Subcutaneous abdominal adipose tissue (tissue), 5 donors: ENCODE results near the gene RAB8A.
"Not testable (repeated sequence)": the region's sequence is repeated elsewhere in the genome, so short reads cannot be mapped to it uniquely, and the experiment has no call there.

Source experiments
- H3K27ac ChIP-seq: one replicate; pipeline ENCODE4 v1.7.0; 2013; ENCODE audit warnings: low read depth, mild to moderate bottlenecking, inconsistent platforms, low read length, moderate library complexity
- H3K27me3 ChIP-seq, 5 donors: one replicate each; pipeline ENCODE4 v1.7.0; 2013; ENCODE audit warnings: low read length in 5 of 5, inconsistent platforms in 1 of 5; ENCODE audit not compliant: control insufficient read depth in 5 of 5, insufficient read depth in 4 of 5
- H3K36me3 ChIP-seq, 5 donors: one replicate each; pipeline ENCODE4 v1.7.0; 2013; ENCODE audit warnings: low read length in 5 of 5; ENCODE audit not compliant: control insufficient read depth in 5 of 5, insufficient read depth in 5 of 5
- H3K4me1 ChIP-seq, 5 donors: one replicate each; pipeline ENCODE4 v1.7.0; 2013; ENCODE audit warnings: low read length in 5 of 5, mild to moderate bottlenecking in 3 of 5, moderate library complexity in 1 of 5; ENCODE audit not compliant: control insufficient read depth in 5 of 5, insufficient read depth in 5 of 5
- H3K4me3 ChIP-seq, 5 donors: one replicate each; pipeline ENCODE4 v1.7.0; 2013; ENCODE audit warnings: low read length in 5 of 5, low read depth in 1 of 5
- H3K9ac ChIP-seq, 5 donors: one replicate each; pipeline ENCODE4 v1.7.0; 2013; ENCODE audit warnings: low read length in 5 of 5, mild to moderate bottlenecking in 4 of 5, moderate library complexity in 3 of 5
- H3K9me3 ChIP-seq, 5 donors: one replicate each; pipeline ENCODE4 v1.7.0; 2013; ENCODE audit warnings: low read length in 5 of 5; ENCODE audit not compliant: control insufficient read depth in 5 of 5
- donor health status: healthy.
- donor health status: healthy.
- donor health status: healthy.
- donor health status: healthy.
- donor health status: healthy.

RAB8A gene

DNA sequence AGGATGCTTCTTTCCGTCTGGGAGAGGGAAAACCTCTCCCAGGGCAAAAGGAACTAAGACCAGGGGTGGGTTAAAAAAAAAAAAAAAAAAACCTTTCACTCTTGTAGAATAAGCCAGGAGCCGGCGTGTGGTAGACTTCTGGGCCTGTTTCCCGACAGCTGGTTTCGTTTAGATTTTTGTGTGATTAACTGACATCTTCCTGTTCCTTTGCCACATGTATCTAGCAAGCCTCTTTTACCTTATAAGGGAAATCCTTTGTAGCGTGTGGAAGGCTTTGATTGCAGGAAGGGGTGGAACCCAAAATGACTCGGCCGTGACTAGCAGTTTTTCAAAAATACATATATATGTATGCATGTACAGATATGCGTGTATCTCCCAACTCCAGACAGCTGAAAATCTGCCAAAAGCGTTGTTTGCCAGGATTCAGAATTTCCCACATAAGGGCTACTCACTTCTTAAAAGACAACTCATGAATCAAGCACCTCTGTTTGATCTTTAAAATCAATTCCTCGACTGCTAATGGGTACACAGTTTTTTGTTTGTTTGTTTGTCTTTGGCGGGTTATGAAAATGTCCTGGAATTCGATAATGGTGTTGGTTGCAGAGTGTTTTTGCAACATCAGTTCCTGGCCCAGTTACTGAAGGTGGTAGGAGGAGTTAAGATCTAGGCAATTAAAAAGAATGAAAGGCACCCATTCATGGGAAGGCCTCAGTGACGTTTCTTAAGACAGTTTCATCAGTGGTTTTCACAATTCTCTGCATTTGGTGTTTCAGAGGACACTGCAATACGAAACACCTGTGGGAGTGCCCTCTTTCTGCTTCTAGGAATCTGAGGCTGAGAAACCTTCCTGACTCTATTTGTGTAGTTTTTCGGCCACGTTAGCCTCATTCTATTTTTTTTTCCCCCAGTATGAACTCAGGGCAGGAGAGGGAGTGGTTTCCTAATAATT lies 32.7 kb upstream of the RAB8A start:
- H3K9ac ChIP-seq = peak overlapping the region; percentile 63 to 80 (median 68)

DNA sequence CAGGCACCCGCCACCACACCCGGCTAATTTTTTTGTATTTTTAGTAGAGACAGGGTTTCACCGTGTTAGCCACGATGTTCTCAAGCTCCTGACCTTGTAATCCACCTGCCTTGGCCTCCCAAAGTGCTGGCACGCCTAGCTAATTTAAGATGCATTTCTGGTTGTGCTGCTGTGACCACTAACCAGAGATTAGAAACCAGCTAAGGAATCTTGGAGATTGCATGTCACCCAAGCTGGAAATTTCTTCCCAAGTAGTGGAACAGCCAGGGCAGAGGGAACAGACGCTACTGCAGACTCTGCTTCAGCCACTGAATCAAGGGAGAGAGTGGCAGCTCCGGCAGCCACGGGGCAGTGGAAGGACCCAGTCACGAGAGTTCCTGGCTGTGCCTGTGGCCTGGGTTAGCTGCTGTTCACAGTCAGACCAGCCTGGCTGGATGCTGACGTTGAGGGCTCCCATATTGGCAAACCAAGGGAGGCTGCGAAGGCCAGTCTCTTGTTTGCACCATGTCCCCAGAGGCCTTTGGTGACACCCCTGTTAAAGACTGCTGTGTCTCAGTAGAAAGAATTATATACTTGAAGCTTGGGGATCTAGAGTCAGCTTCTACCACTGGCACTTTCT lies 27.5 kb upstream of the RAB8A start:
- H3K27ac ChIP-seq = no peak overlapping the region
- H3K4me1 ChIP-seq = peaks cover 5 to 31% (median 8%) of the 10 kb centered on the region in 5 donors
- no peaks in the 10 kb centered on the region for H3K27me3 ChIP-seq
- H3K9me3 ChIP-seq = no peaks in the 10 kb centered on the region
- peaks cover 2 to 78% (median 68%) of the 10 kb centered on the region in 5 donors for H3K36me3 ChIP-seq
- no peak overlapping the region for H3K9ac ChIP-seq
- no peak overlapping the region for H3K4me3 ChIP-seq

More for the DNA sequence above, 32.7 kb upstream of the RAB8A start:
- no peaks in the 10 kb centered on the region for H3K27me3 ChIP-seq
- no peaks in the 10 kb centered on the region for H3K9me3 ChIP-seq
- peak overlapping the region; percentile 53 to 86 (median 84) for H3K4me3 ChIP-seq
- H3K27ac ChIP-seq = peak overlapping the region; percentile 97
- H3K4me1 ChIP-seq = peaks cover 7 to 44% (median 35%) of the 10 kb centered on the region in 5 donors
- H3K36me3 ChIP-seq = peaks cover 0 to 28% (median 27%) of the 10 kb centered on the region in 5 donors

DNA sequence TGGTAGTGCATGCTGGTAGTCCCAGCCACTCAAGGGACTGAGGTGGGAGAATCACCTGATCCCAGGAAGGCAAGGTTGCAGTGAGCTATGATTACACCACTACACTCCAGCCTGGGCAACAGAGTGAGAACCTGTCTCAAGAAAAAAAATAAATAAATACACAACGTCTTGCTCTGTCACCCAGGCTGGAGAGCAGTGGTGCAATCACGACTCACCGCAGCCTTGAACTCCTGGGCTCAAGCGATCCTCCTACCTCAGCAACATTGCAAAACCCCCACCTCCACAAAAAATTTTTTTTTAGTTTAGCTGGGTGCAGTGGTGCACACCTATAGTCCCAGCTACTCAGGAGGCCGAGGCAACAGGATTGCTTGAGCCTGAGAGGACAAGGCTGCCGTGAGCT lies 26.6 kb upstream of the RAB8A start:
- Histone ChIP-seq H3K4me3 (no peak overlapping the region), H3K9ac (no peak overlapping the region), H3K27me3 (no peaks in the 10 kb centered on the region), H3K9me3 (no peaks in the 10 kb centered on the region), H3K4me1 (peaks cover 3 to 23% (median 3%) of the 10 kb centered on the region in 5 donors), H3K36me3 (peaks cover 3 to 88% (median 78%) of the 10 kb centered on the region in 5 donors), H3K27ac (no peak overlapping the region)

DNA sequence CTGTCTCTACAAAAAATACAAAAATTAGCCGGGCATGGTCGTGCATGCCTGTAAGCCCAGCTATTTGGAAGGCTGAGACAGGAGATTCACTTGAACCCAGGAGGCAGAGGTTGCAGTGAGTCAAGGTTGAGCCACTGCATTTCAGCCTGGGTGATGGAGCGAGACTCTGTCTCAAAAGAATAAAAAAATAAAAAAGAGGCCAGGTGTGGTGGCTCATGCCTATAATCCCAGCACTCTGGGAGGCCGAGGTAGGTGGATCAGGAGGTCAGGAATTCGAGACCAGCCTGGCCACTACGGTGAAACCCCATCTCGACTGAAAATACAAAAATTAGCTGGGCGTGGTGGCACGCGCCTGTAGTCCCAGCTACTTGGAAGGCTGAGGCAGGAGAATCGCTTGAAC lies 24.3 kb upstream of the RAB8A start:
- Histone ChIP-seq H3K36me3 (peaks cover 6 to 98% (median 86%) of the 10 kb centered on the region in 5 donors), H3K4me1 (peaks cover 0 to 14% (median 3%) of the 10 kb centered on the region in 5 donors)
- not testable (repeated sequence) for H3K27ac ChIP-seq, H3K4me3 ChIP-seq, H3K9ac ChIP-seq, H3K9me3 ChIP-seq, H3K27me3 ChIP-seq

DNA sequence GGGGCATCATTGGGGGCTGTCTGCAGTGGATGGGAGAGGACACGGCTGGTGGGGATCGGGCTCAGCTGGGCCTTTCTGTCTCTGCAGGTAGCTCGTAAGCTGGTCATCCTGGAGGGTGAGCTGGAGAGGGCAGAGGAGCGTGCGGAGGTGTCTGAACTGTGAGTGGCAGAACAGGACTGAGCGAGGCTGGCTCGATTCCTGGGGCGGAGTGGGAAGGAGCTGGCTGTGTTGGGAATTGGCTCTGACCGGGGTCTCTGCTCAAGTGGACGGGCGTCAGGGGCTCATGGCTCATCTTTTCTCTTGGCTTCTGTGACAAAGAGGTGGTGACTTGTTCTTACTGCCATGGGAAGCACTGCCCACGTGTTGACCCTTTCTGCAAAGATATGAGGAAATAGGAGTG lies 23.7 kb upstream of the RAB8A start:
- H3K27me3 ChIP-seq = no peaks in the 10 kb centered on the region
- H3K9me3 ChIP-seq = no peaks in the 10 kb centered on the region
- H3K4me1 ChIP-seq = peaks cover 0 to 14% (median 3%) of the 10 kb centered on the region in 5 donors
- no peak overlapping the region for H3K27ac ChIP-seq
- H3K9ac ChIP-seq = no peak overlapping the region
- H3K36me3 ChIP-seq = peaks cover 6 to 98% (median 86%) of the 10 kb centered on the region in 5 donors
- H3K4me3 ChIP-seq = no peak overlapping the region

DNA sequence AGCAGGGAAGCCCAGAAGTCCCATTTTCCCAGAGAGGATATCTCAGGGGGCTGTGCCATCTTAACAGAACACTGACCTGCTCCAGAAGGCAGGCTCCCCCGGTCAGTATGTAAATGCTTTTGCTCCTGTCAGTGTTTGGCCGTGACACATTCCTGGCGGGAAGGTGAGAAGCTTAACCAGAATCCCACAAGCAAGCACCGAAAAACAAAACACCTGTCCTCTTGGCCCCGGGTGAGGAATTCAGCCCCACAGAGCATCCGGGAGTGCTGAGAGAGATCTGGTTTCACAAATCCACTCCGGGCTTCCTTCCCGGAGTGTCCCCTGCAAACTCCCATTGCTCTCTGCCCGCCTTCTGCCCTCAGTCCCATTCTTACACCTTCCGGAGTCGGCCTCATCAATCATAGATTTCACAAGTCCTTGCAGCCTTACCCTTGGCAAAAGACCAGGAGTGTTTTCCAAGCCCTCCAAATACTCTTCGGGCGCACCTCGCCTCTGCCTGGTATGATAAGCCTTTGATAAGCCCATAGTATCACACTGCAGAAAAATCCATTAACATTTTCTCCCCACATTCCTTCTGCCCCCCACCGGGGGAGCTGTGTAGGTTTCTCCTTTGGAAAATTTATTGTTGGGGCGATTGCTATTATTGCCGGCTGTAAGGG lies 23.2 kb upstream of the RAB8A start:
- Histone ChIP-seq H3K9ac (no peak overlapping the region), H3K27ac (no peak overlapping the region), H3K4me1 (peaks cover 0 to 10% (median 3%) of the 10 kb centered on the region in 5 donors), H3K9me3 (no peaks in the 10 kb centered on the region), H3K36me3 (peaks cover 6 to 99% (median 84%) of the 10 kb centered on the region in 5 donors), H3K4me3 (no peak overlapping the region), H3K27me3 (no peaks in the 10 kb centered on the region)

DNA sequence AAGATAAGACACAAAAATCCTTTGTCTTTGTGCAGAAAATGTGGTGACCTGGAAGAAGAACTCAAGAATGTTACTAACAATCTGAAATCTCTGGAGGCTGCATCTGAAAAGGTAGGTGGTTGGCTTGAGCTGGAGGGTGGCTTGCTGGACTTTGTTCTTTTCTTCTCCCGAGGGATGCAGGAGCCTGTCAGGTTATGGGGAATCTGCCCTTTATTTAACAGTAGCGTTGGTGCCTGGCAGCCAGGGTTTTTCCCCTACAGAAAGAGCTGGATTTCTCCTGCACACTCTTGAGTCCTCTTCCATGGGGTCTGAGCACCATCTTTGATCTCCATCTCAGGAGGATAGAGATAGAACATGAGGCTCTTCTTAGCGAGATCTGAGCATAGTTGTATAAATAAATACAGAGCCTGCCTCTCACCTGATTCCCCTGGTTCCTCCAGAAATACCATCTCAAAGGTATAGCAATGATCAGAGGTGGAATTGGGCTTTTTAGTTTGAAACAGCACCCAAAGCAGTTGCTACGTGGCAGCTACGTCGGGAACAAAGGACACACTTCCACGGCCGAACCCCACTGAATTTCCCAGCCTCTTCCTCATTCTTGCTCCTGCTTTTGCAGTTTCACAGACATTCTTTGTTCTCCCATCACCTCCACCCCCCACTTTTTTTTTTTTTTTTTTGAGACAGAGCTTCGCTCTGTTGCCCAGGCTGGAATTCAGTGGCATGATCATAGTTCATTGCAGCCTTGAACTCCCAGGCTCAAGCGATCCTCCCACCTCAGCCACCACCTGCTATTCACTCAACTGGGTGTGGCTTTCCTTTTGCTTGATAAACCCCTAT lies 22.5 kb upstream of the RAB8A start:
- Histone ChIP-seq H3K36me3 (peaks cover 6 to 97% (median 80%) of the 10 kb centered on the region in 5 donors), H3K9ac (no peak overlapping the region), H3K4me3 (no peak overlapping the region), H3K9me3 (no peaks in the 10 kb centered on the region), H3K4me1 (peaks cover 0 to 9% (median 3%) of the 10 kb centered on the region in 5 donors), H3K27me3 (no peaks in the 10 kb centered on the region), H3K27ac (no peak overlapping the region)

DNA sequence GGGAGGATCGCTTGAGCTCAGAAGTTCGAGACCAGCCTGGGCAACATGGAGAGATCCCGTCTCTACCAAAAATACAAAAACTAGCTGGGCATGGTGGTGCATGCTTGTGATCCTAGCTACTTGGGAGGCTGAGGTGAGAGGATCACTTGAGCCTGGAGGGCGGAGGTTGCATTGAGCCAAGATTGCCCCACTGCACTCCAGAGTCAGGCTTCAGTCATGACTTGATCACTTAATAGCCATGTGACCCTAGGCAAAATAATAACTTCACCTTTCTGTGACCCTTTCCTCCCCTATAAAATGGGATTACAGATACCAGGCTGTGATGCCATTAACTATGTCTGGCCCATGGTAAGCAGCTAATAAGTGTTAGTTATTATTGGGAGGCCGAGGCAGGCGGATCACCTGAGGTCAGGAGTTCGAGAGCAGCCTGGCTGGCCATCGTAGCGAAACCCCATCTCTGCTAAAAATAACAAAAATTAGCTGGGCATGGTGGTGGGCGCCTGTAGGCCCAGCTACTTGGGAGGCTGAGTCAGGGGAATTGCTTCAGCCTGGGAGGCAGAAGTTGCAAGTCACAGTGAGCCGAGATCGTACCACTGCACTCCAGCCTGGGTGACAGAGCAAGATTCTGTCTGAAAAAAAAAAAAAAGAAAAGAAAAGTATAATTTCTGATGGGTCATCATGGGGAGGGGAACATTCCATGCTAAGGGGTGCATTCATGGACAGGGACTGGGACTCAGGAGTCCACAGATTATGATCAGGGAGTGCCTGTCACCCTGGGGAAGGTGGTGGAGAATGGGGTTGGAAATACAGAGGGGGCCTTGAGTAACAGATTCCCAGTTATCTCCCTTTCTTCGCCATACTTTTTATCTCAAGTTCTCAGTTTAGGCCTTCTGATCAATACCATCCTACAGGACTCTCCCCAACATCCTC lies 19.9 kb upstream of the RAB8A start:
- Histone ChIP-seq H3K9me3 (no peaks in the 10 kb centered on the region), H3K4me3 (no peak overlapping the region), H3K27ac (no peak overlapping the region), H3K9ac (no peak overlapping the region), H3K4me1 (peaks cover 0 to 2% (median 0%) of the 10 kb centered on the region in 5 donors), H3K36me3 (peaks cover 15 to 96% (median 81%) of the 10 kb centered on the region in 5 donors), H3K27me3 (no peaks in the 10 kb centered on the region)
